ENCODE results near the gene TCHHL1.

GRCh38 chr1:152137215-152137614 lies 48.4 kb upstream of the TCHHL1 start:
- no peak for TF ChIP-seq CTCF (IDR thresholded peaks at IDR 0.05)
- no peak for TF ChIP-seq EP300 (IDR thresholded peaks at IDR 0.05)
